Measurements from ENCODE around the gene ZNF543. TPM values are rescaled to one million over a fixed set of nuclear protein-coding genes. Genes with fewer than 3 reads are reported as not detected.

The ZNF543 gene
- total RNA-seq, 1 donor from 2014 or later: 5.3 TPM

- Histone ChIP-seq H3K27ac (no peak overlapping the region), H3K36me3 (no peaks in the 10 kb centered on the region), H3K9me3 (no peaks in the 10 kb centered on the region), H3K4me3 (no peak overlapping the region), H3K27me3 (ENCODE audit: low read depth) (no peaks in the 10 kb centered on the region), H3K4me1 (no peaks in the 10 kb centered on the region)
- ATAC-seq (no peak), DNase-seq (no peak)
- no peak for TF ChIP-seq CTCF (IDR thresholded peaks at IDR 0.05)
- intact Hi-C loops (cut with DNase I): no loop called here
Observed at GRCh38 chr19:57338877-57339276, 18.6 kb downstream of the ZNF543 start.

- ATAC-seq (no peak), DNase-seq (no peak)
- Histone ChIP-seq H3K27ac (no peak overlapping the region), H3K36me3 (no peaks in the 10 kb centered on the region), H3K4me1 (no peaks in the 10 kb centered on the region), H3K4me3 (no peak overlapping the region), H3K9me3 (no peaks in the 10 kb centered on the region), H3K27me3 (ENCODE audit: low read depth) (no peaks in the 10 kb centered on the region)
- no peak for TF ChIP-seq CTCF (IDR thresholded peaks at IDR 0.05)
- intact Hi-C loops (cut with DNase I): no loop called here
Observed at GRCh38 chr19:57342582-57342981, 22.3 kb downstream of the ZNF543 start.

- no peak overlapping the region for H3K4me3 ChIP-seq
- peaks cover 10% of the 10 kb centered on the region for H3K9me3 ChIP-seq
- H3K27me3 ChIP-seq (ENCODE audit: low read depth): no peaks in the 10 kb centered on the region
- H3K27ac ChIP-seq: no peak overlapping the region
- DNase-seq (no peak), ATAC-seq (no peak)
- intact Hi-C loops (cut with DNase I): no loop called here
- H3K36me3 ChIP-seq: no peaks in the 10 kb centered on the region
- no peak for TF ChIP-seq CTCF (IDR thresholded peaks at IDR 0.05)
- peaks cover 18% of the 10 kb centered on the region for H3K4me1 ChIP-seq
Observed at GRCh38 chr19:57348136-57348535, 27.9 kb downstream of the ZNF543 start.

GRCh38 chr19:57350877-57351805 is 30.9 kb downstream of the ZNF543 start, which contains the start of gene ZNF304:
Gene ZNF304, plus strand, starts transcription at chr19:57351271. Its CDS starts 394 bp downstream, at chr19:57351665.
- ATAC-seq (peak; percentile 98 to 100), DNase-seq (peak; percentile 94)
- TF ChIP-seq CTCF (IDR thresholded peaks at IDR 0.05): no peak
- Histone ChIP-seq H3K27ac (peak within 1 kb of the TSS; percentile 85), H3K9me3 (peaks cover 32% of the 10 kb centered on the region), H3K4me3 (peak within 1 kb of the TSS; percentile 95), H3K36me3 (peaks cover 24% of the 10 kb centered on the region), H3K27me3 (ENCODE audit: low read depth) (no peaks in the 10 kb centered on the region), H3K4me1 (peaks cover 18% of the 10 kb centered on the region)
- intact Hi-C loops (cut with DNase I): no loop called here

GRCh38 chr19:57351867-57352266 is 31.6 kb downstream of the ZNF543 start:
- no peak for DNase-seq
- peaks cover 31% of the 10 kb centered on the region for H3K36me3 ChIP-seq
- intact Hi-C loops (cut with DNase I): no loop called here
- H3K27me3 ChIP-seq (ENCODE audit: low read depth): no peaks in the 10 kb centered on the region
- no peak for TF ChIP-seq CTCF (IDR thresholded peaks at IDR 0.05)
- H3K9me3 ChIP-seq: peaks cover 39% of the 10 kb centered on the region
- H3K27ac ChIP-seq: peak overlapping the region; percentile 85
- peaks cover 18% of the 10 kb centered on the region for H3K4me1 ChIP-seq
- peak overlapping the region; percentile 95 for H3K4me3 ChIP-seq
- no peak for ATAC-seq

All from lower lobe of right lung (tissue), 2 donors.